Activated T-cell treated with anti-CD3 and anti-CD28 coated beads, Interleukin-2, amount 50 U/mL, for 4 hours (primary cell): ENCODE data around the gene LRRC14B. TPM values are rescaled to one million over a fixed set of nuclear protein-coding genes. Genes with fewer than 3 reads are reported as not detected.

ENCODE experiments used
- ATAC-seq, 2 donors: fragments of 200-7000 bp; cut with Tn5 transposase; one replicate each; pipeline ENCODE4 v1.10.0; 2021
- DNase-seq: peaks from one replicate; pipeline ENCODE4 v3.0.0-alpha.2; 2020
- H3K27me3 Mint-ChIP-seq: one replicate; pipeline ENCODE4 v1.8.0; 2021; ENCODE audit warnings: low read depth, mixed read lengths
- H3K36me3 Mint-ChIP-seq: one replicate; pipeline ENCODE4 v1.8.0; 2022; ENCODE audit warnings: mixed read lengths; ENCODE audit not compliant: insufficient read depth
- H3K4me1 Mint-ChIP-seq: one replicate; pipeline ENCODE4 v1.8.0; 2021; ENCODE audit warnings: low read depth, mixed read lengths
- H3K4me3 Mint-ChIP-seq: one replicate; pipeline ENCODE4 v1.8.0; 2021; ENCODE audit warnings: mild to moderate bottlenecking, moderate library complexity, mixed read lengths
- H3K9me3 Mint-ChIP-seq: one replicate; pipeline ENCODE4 v1.8.0; 2021; ENCODE audit warnings: mixed read lengths
- total RNA-seq, 3 donors: library from RNA; stranded (reverse); gene quantifications; one replicate each; pipeline ENCODE4 v1.2.1, GENCODE V29; 2021

The LRRC14B gene
- total RNA-seq, 3 donors from 2014 or later: 0.23 TPM; not detected in 2

DNA sequence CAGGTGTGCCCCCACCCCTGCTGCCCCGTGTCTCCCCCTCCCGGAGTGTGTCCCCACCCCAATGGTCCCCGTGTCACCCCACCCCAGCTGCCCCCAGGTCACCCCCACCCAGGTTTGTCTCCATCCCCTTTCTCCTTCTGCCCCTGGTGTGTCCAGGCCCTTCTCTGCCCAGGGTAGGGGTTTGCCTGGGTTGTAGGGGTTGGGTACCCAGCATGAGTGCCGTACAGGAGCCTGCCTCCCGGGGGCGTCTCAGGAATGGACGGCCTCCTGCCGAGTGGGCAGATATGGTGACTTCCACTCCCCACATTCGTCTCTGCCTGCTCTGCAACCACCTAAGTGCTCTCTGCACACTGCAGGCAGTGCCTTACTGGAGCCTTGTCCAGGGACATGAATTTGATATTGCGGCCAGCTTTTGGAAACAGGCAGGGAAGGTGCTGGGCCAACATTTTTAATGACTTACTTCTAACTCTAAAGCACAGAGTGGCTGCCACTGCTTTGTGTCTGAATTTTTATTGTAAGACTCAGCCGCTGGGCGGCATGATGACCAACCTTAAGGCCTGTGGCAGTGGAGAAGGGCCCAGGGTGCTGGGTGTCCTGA is 6.7 kb downstream of the LRRC14B start:
- no peak for ATAC-seq
- no peak for DNase-seq
- H3K36me3 Mint-ChIP-seq: peaks cover 5% of the 10 kb centered on the region
- H3K9me3 Mint-ChIP-seq: no peaks in the 10 kb centered on the region
- no peaks in the 10 kb centered on the region for H3K27me3 Mint-ChIP-seq
- no peak overlapping the region for H3K4me3 Mint-ChIP-seq
- H3K4me1 Mint-ChIP-seq: no peaks in the 10 kb centered on the region

DNA sequence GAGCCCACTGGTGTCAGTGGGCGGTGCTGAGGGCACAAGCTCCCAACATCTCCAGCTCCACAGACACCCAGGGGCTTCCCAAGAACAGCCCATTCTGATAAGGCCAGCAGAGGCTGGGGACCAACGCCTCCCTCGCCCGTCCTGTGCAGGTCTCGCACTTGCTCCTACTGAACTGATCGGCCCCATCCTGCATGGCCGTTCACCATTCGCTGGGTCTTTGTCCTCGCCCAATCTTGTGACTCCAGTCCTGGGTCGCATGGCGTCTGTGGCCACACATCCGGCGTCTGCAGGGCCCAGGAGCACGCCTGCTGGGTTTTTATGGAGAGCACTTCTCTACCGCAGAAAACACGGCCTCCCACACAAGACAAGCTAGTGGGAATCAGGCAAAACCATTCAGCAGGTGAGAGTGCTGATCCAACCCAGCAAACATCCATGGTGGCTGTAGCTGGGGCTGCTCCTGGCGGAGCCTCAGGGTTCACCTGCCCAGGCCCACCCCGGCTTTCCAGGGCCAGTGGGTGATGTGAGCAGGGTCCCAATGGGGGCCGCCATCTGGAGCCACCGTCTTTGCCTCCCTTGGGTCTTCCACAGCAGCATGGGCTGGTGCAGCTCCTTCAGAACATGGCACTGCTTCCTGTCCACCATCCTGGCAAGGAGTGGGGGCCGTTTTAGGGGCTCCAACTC is 7.4 kb downstream of the LRRC14B start:
- ATAC-seq (no peak), DNase-seq (no peak)
- no peak overlapping the region for H3K4me3 Mint-ChIP-seq
- no peaks in the 10 kb centered on the region for H3K27me3 Mint-ChIP-seq
- H3K9me3 Mint-ChIP-seq: no peaks in the 10 kb centered on the region
- no peaks in the 10 kb centered on the region for H3K4me1 Mint-ChIP-seq
- peaks cover 5% of the 10 kb centered on the region for H3K36me3 Mint-ChIP-seq

DNA sequence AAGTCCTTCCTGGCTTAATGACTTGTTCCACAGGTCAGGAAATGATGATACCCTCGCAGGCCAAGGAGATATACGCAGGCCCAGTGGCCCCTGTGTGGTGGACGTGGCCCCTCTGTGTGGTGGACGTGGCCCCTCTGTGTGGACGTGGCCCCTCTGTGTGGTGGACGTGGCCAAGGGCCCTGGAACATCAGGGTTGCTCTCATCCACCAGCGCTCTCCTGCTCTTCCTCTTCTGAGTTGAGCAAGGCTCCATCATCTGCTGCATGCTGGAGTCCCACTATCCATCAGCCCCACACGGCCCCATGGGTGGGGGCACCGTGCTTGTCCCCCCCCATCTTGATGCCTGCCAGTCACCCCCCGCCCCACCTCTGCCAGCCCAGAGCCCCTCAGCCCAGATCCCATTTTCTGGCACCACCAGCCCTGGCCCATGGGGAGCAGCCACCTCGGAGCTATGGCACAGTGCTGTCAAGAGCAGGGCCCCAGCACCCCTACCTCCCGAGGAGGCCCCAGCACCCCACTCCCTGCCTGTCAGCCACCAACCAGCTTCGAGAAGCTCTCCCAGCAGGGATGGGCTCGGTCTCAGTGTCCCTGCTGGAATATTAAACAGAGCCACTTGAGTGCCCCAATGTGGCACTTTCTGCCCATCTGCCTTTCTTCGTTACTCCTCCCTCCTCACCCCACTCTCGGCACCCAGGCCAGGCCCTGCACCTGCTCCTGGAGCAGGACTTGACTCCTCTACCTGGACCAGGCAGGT is 8.1 kb downstream of the LRRC14B start:
- H3K4me3 Mint-ChIP-seq: no peak overlapping the region
- no peak for DNase-seq
- no peaks in the 10 kb centered on the region for H3K9me3 Mint-ChIP-seq
- no peaks in the 10 kb centered on the region for H3K4me1 Mint-ChIP-seq
- H3K27me3 Mint-ChIP-seq: no peaks in the 10 kb centered on the region
- ATAC-seq: no peak
- peaks cover 8% of the 10 kb centered on the region for H3K36me3 Mint-ChIP-seq

- ATAC-seq (no peak), DNase-seq (no peak)
- no peaks in the 10 kb centered on the region for H3K9me3 Mint-ChIP-seq
- H3K4me1 Mint-ChIP-seq: no peaks in the 10 kb centered on the region
- peaks cover 15% of the 10 kb centered on the region for H3K36me3 Mint-ChIP-seq
- no peak overlapping the region for H3K4me3 Mint-ChIP-seq
- no peaks in the 10 kb centered on the region for H3K27me3 Mint-ChIP-seq
Measured at GRCh38 chr5:199950-200645, 8.8 kb downstream of the LRRC14B start.

- DNase-seq: no peak
- Mint-ChIP-seq H3K27me3 (no peaks in the 10 kb centered on the region), H3K4me3 (no peak overlapping the region), H3K36me3 (peaks cover 22% of the 10 kb centered on the region), H3K9me3 (no peaks in the 10 kb centered on the region), H3K4me1 (no peaks in the 10 kb centered on the region)
- no peak for ATAC-seq
Measured at GRCh38 chr5:200985-201384, 9.7 kb downstream of the LRRC14B start.

DNA sequence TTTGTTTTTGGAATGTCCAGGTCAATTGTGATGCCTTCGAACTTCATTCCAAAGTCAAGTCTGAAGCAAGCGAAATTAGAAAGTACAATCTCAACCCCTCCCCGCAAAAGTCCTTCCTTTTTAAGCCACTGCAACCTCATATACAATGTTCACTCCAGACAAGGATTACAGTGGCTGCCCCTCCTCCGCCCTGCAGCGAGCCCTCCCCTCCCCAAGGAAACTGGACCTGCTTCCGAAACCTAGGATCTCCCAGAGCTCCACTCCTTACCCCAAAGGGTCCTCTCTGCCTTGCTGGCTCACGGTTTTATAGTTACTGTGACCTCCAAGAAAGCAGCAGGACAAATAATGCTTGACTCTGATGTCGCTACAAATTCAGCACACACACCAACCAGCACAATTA is 10.4 kb downstream of the LRRC14B start:
- Mint-ChIP-seq H3K36me3 (peaks cover 22% of the 10 kb centered on the region), H3K27me3 (no peaks in the 10 kb centered on the region), H3K9me3 (no peaks in the 10 kb centered on the region), H3K4me1 (no peaks in the 10 kb centered on the region), H3K4me3 (no peak overlapping the region)
- ATAC-seq (no peak), DNase-seq (no peak)

DNA sequence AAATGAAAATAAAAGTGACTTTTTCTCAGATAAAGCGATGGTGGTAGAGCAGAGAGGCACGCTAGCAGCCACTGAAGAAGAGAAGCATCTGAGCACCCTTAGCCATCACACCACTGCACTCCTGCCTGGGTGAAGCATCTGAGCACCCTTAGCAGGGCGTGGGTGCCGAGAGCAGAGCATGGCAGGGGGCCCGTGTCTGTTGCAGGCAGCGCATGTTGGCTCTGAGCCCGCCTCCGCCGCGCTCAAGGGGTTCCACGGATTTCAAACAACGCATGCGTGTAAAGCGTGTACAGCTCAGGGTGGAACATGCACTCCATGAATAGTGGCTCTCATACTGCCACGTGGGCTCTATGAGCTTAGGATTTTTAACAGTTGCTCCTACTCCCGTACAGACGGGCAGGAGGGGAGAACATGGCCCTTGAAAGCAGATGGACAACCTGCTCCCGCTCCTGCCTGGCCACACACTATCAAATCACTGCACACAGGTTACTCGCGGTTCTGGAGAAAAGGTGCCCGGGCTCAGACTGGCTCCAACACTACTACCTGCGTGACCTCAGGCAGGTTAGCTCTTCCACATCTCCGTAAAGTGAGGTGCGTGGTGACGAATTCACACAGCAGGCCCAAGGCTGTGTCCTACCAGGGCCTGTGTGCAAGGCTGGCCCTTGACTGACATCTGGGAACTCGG is 12.1 kb downstream of the LRRC14B start:
- DNase-seq (no peak), ATAC-seq (no peak)
- Mint-ChIP-seq H3K27me3 (no peaks in the 10 kb centered on the region), H3K4me3 (no peak overlapping the region), H3K36me3 (peaks cover 36% of the 10 kb centered on the region), H3K4me1 (peaks cover 2% of the 10 kb centered on the region), H3K9me3 (no peaks in the 10 kb centered on the region)

GRCh38 chr5:204001-204400 is 12.7 kb downstream of the LRRC14B start:
- no peak for ATAC-seq

GRCh38 chr5:204462-204861 is 13.2 kb downstream of the LRRC14B start:
- no peak for ATAC-seq
- Mint-ChIP-seq H3K36me3 (peaks cover 36% of the 10 kb centered on the region), H3K4me3 (no peak overlapping the region), H3K27me3 (no peaks in the 10 kb centered on the region), H3K4me1 (peaks cover 6% of the 10 kb centered on the region), H3K9me3 (no peaks in the 10 kb centered on the region)
- no peak for DNase-seq

More at GRCh38 chr5:204001-204400, 12.7 kb downstream of the LRRC14B start:
- no peaks in the 10 kb centered on the region for H3K9me3 Mint-ChIP-seq
- peaks cover 36% of the 10 kb centered on the region for H3K36me3 Mint-ChIP-seq
- no peak overlapping the region for H3K4me3 Mint-ChIP-seq
- peaks cover 6% of the 10 kb centered on the region for H3K4me1 Mint-ChIP-seq
- no peak for DNase-seq
- H3K27me3 Mint-ChIP-seq: no peaks in the 10 kb centered on the region

DNA sequence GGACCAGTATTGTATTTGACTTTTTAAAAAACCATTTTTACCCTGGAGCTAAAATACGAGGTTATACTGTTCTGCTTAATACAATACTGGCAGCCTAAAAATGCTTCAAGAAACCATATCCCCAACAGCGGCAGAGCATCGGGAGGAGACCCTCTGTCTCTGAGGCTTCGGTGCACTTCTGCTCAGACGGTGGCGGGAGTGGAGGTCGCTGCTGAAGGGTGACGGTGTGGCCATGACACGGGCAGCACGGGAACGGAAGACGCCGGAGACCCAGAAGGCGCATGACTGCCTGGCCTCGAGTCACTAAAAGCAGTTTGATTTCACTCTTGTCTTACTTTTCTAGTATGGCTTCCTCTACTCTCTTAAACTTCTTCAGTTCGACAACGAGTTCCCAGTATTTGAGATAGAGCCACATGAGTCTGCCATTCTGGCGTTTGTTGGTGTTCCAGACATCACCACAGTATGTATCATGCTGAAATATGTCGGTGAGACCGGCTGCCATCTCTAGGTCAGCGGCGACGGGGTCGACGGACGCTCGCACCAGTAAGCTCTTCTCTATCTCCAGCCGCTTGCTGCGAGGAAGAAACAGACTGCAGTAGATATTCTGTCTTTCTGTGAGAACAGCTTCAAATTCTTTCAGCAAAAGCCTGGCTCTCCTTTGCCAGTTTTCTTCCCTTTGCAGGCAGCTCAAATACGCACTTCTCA is 13.8 kb downstream of the LRRC14B start:
- no peaks in the 10 kb centered on the region for H3K9me3 Mint-ChIP-seq
- H3K36me3 Mint-ChIP-seq: peaks cover 37% of the 10 kb centered on the region
- no peak overlapping the region for H3K4me3 Mint-ChIP-seq
- no peaks in the 10 kb centered on the region for H3K27me3 Mint-ChIP-seq
- DNase-seq (no peak), ATAC-seq (no peak)
- H3K4me1 Mint-ChIP-seq: peaks cover 12% of the 10 kb centered on the region

DNA sequence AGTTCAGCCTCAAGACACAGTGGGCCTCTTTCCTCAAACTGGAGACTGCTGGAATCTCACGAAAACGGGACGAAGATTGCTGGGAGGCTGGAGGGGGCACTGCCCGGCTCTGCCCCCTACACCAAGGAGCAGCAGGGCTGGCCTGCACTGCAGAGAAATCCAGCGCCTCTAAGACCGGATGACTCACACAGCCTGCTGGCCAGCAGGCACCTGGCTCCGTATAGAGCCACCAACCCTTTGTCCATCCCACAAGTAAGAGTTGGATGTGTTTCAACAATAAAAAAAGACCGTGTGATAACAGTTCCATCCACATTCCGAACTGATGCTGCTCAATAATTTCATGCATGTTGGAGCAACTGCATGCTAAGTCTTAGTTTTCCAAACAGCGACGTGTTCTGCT is 15.1 kb downstream of the LRRC14B start:
- peaks cover 17% of the 10 kb centered on the region for H3K4me1 Mint-ChIP-seq
- no peaks in the 10 kb centered on the region for H3K27me3 Mint-ChIP-seq
- H3K36me3 Mint-ChIP-seq: peaks cover 39% of the 10 kb centered on the region
- no peak overlapping the region for H3K4me3 Mint-ChIP-seq
- H3K9me3 Mint-ChIP-seq: no peaks in the 10 kb centered on the region
- no peak for DNase-seq
- ATAC-seq: no peak

- H3K36me3 Mint-ChIP-seq: peaks cover 39% of the 10 kb centered on the region
- no peak for ATAC-seq
- no peaks in the 10 kb centered on the region for H3K9me3 Mint-ChIP-seq
- DNase-seq: no peak
- no peaks in the 10 kb centered on the region for H3K27me3 Mint-ChIP-seq
- H3K4me1 Mint-ChIP-seq: peaks cover 17% of the 10 kb centered on the region
- H3K4me3 Mint-ChIP-seq: no peak overlapping the region
Measured at GRCh38 chr5:206927-207536, 15.7 kb downstream of the LRRC14B start.

DNA sequence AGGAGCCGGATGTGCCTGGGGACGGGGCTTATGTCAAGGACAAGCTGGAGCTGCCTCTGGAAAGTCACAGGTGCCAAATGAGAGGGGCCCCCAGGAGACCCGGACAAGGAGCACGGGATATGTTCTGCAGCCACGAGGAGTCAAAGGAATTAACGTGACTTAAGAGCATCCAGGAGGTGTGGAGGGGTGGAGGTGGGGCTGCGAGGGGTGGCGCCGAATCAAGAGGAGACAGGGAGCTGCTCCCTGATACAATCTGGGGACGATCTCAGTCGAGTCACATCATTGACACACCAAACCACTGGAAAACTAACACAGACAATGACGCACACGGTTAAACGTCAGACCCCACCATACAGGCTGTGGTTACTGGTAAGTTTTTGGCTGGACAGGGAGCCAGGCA is 16.3 kb downstream of the LRRC14B start:
- DNase-seq (no peak), ATAC-seq (no peak)
- Mint-ChIP-seq H3K36me3 (peaks cover 38% of the 10 kb centered on the region), H3K4me3 (no peak overlapping the region), H3K27me3 (no peaks in the 10 kb centered on the region), H3K9me3 (no peaks in the 10 kb centered on the region), H3K4me1 (peaks cover 17% of the 10 kb centered on the region)
